GDM1 (cell line): ENCODE measurements around the gene PCGF1.

Experiments used
- DNase-seq: peaks from one replicate; lab custom pipeline; 2025; lab: John Stamatoyannopoulos, UW

The PCGF1 gene

GRCh38 chr2:74507145-74507925, at the start of gene PCGF1:
TSS of gene PCGF1 (minus strand) at chr2:74507695. CDS start at chr2:74507668, 27 bp downstream.
- DNase-seq = peak; percentile 93

DNA sequence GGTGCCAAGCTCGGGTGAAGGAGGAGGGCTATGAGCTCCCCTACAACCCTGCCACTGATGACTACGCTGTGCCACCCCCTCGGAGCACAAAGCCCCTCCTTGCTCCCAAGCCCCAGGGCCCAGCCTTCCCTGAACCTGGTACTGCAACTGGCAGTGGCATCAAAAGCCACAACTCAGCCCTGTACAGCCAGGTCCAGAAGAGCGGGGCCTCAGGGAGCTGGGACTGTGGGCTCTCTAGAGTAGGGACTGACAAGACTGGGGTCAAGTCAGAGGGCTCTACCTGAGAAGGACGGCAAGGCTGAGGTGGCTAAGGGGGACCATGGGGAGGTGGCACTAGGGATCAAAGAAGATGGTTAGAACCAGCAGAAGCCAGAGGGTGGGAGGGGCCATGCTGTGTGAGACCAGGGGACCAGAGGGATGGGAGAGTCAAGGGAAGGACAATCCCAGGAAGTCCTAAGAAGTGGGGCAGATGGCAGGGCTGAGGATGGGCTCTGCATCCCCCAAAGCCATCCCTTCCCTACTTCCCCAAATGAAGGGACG, 49.4 kb upstream of the PCGF1 start:
- DNase-seq = no peak

- no peak for DNase-seq
Observed at GRCh38 chr2:74556159-74556558, 48.7 kb upstream of the PCGF1 start.

- no peak for DNase-seq
Observed at GRCh38 chr2:74555610-74556103, 48.2 kb upstream of the PCGF1 start.

DNA sequence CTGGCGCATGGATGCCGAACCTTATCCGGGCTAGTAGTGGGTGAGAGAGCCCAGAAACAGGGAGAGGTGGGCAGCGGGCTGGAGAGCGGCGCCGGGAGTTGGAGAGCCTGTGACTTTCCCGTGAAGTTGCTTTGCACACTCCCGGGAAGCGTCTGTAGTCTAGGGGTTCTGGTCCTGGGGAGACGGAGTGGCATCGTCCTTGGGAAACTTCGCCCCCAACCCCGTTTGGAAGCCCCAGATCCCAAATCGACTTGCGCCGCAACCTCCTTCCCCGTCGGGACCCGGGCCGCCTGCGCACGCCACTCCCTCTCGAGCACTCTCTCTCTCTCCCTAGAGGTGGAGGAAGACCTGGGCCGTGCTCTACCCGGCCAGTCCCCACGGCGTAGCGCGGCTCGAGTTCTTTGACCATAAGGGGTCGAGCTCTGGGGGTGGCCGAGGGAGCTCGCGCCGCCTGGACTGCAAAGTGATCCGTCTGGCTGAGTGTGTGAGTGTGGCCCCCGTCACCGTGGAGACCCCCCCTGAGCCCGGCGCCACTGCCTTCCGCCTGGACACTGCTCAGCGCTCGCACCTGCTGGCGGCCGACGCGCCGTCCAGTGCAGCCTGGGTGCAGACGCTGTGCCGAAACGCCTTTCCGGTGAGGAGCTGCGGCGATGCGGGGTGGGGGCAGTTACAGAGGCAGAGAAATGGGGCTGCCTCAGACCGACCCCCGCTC, 47.5 kb upstream of the PCGF1 start:
- no peak for DNase-seq

- peak; percentile 83 for DNase-seq
Observed at GRCh38 chr2:74553892-74554819, 46.7 kb upstream of the PCGF1 start, which contains the start of the genes DOK1 and LOXL3. TSS of gene DOK1 (plus strand) at chr2:74554720. CDS start at chr2:74554755, 35 bp downstream. TSS of gene LOXL3 (minus strand) at chr2:74553942. CDS start at chr2:74552634, 1,308 bp downstream.

GRCh38 chr2:74552914-74553811, 45.7 kb upstream of the PCGF1 start:
- DNase-seq = no peak

DNA sequence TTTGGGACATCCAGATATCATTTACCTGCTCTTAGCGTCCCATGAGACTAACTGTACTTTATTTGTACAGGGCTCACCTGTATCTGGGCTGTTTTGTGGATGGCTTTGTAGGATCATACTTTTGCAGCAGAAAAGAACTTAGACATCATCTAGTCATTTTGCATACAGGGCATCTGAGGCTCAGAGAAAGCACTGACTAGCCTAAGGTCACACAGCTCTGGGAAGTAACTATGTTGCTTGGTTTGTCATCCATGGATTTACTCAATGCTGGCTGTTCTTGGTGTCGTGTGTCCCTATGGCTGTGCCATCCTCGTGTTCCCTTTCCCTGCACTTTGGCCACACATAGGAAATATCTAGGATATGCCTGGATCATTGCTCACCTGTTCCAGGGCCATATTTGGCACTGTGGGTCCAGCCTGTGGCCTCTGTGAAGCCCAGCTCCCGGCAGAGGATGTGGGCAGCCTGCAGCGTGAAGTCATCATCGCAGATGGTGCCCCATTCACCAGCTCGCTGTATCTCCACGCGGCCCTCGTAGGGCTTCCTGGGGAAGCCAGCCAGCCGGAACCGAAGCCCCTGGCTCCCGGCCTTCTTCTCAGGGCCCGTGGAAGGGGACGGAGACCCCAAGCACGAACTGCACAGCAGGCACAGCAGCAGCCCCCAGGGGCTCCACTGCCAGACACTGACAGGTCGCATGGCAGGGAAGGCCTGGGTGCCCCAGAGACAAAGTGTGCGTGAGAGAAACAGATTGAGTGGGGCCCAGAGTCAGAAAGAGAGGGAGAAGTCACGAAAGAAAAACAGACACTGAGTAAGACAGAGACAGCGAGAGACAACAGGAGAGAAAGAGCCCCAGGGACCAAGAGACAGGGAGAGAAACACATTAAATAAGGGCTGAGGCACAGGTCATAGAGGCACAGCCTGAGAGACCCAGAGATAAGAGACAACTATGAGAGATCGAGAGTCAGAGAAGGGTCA, 44.7 kb upstream of the PCGF1 start:
- DNase-seq = peak; percentile 44

- DNase-seq = no peak
Observed at GRCh38 chr2:74551530-74551929, 44.0 kb upstream of the PCGF1 start.

DNA sequence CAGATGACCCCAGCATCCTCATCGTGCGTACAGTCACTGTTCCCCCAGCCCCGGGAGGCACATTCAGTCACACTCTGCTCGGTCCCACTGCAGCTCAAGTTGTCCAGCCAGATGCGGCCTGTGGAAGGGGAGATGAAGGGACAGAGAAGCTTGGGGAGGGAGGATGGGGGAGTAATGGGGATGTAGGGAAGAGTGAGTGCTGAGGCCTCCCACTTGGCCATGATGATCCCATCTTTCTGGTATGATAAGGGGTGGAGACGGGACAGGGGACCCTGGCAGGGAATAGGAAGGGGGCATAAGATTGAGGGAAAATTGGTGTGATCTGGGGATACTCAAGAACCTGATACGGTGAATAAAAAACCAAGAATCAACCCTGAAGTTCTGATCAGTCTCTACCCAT, 42.7 kb upstream of the PCGF1 start:
- DNase-seq = no peak

DNA sequence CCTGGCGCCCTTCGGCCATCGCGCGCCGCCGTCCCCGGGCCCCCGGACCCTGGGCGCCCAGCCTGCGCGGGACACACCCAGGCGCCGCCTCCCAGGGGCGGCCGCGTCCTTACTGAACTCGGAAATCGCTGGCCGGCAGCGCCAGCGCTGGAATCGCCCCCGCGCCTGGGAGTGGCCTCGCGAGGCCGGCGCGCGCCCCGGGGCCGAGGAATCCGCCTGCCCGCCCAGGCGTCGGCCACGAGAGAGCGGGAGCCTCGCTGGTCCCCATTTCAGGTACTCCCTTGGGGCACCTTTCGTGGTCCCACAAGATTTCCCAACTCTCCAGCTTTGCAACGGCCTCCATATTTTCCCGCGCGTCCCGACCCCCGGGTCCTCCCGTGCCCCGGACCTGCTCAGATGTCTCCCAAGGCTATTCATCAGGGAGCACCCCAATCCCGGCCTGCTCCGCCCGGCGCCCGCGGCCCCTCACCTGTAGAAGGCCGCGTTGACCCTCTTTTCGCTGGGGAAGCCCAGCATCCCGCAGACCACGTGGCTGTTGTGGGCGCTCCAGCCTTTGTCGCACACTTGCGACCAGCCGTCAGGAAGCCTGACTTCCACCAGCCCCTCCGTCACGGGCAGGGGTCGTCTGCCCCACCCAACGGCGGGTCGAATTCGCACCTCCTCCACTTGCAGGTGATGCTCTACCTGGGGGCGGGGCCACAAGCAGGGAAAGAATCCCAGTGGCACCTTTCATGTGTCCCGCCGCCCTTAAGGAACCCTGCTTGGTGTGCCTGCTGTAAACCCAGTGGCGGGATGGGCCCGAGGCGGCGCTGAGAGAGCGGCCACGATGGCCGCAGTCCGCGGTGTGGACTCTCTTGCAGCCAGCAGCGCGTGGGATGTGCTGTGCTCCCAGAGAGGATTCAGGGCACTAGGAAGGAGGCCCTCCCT, 41.7 kb upstream of the PCGF1 start:
- no peak for DNase-seq

DNA sequence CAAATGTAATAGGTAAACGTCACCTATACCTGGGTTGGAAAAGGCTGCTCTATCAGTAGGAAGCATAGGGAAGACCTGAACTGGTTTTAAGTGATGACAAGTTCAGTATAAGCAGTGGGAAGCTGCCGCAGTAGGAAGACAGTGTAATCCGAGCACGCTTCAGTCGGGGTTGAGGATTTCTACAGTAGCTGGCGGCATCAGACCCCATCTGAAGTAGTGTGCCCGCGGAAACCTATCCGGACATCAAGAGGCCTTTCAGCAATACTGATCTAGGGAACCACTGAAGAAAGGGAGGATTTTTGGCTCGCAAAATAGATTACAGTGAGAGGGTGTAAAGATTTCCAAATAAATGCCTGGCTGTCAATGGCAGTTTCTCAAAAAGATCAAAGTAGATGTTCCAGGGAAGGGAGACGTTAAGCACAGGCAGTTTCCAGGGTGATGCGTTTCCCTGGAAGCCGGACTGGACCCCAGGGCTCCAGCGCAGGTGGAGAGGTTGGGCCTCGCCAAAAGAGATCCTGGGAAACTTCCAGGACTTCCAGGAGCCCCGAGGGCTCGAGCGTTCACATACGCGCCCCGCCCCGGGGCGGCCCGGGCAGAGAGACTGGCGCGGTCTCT, 40.9 kb upstream of the PCGF1 start:
- DNase-seq = no peak

DNA sequence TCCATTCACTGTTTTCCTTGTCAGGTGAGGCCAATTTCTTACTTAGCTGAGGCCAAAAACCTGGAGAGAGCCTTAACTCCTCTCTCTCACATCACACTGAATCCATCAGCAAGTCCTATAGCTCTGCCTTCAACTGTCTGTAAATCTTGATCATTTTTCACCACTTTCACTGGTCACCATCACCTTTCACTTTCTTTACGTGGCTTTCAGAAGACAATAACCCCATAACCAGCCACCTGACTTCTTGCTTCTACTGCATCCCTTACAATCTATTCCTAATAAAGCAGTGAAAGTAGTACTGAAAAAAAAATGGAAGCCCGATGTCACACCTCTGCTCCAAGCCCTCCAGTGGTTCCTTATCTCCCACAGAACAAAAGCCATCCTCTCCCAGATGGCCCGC, 38.5 kb upstream of the PCGF1 start:
- no peak for DNase-seq

GRCh38 chr2:74544634-74545033, 37.1 kb upstream of the PCGF1 start:
- DNase-seq = no peak

DNA sequence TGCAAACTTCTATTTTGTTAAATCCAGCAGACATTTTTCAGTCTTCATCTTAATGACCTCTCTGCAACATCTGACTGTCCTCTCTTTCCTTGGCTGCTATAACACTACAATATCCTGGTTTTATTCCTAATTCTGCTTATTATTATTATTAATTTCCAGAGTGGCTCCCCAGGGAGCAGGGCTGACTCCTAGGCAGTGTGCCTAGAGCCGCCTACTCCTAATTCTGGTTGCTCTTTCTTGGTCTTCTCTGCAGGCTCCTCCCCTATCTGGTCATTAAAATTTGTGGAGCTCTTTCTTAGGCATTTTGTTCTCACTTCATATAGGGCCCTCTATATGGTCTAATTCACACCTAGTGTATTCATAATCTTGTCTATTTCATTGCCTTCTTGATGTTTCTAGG, 35.5 kb upstream of the PCGF1 start:
- DNase-seq = no peak

GRCh38 chr2:74540291-74540690, 32.8 kb upstream of the PCGF1 start:
- DNase-seq = no peak

- DNase-seq = peak; percentile 51
Observed at GRCh38 chr2:74538881-74539339, 31.4 kb upstream of the PCGF1 start.

DNA sequence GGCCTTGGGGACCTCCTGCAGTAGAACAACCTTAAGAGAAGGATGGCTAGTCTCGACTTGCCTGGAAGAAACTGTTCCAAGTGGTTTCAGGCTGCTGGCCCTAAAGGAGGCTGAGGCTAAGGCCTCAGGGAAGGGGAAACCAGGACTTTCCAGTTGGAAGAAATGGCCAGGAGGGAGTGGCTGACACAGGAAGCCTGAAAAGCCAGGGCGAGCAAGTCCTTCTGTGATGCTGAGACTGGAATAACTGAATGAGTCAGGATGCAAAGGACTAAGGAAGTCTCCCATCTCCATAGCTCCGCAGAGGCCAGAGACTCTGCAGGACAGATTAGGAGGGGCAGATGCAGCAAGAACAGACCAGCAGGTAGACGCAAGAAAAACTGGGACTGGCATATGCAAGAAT, 29.6 kb upstream of the PCGF1 start:
- DNase-seq = no peak
